CD4-positive, alpha-beta memory T cell (primary cell): ENCODE results near the gene PTPN18. TPM values are rescaled to one million over a fixed set of nuclear protein-coding genes. Genes with fewer than 3 reads are reported as not detected.
"Not testable (repeated sequence)": the region's sequence is repeated elsewhere in the genome, so short reads cannot be mapped to it uniquely, and the experiment has no call there.

ENCODE experiments used
- CTCF ChIA-PET: fragments of 350-600 bp; sonication (Branson Sonifier 250); formaldehyde crosslinking; loops from one replicate; lab custom pipeline; 2021; ENCODE audit warnings: inconsistent platforms; ENCODE audit not compliant: partially characterized antibody; lab: Charles Lee
- POLR2A ChIA-PET: fragments of 350-600 bp; sonication (Branson Sonifier 250); formaldehyde crosslinking; loops from one replicate; lab custom pipeline; 2021; ENCODE audit not compliant: partially characterized antibody; lab: Charles Lee
- DNase-seq, 5 donors: peaks; one replicate each; pipeline versions ENCODE4 v3.0.0 to v3.0.0-alpha.2; 2020 to 2022; ENCODE audit warnings: mixed read lengths in 1 of 5
- H3K27ac ChIP-seq: one replicate; pipeline ENCODE4 v1.7.0; 2013; ENCODE audit warnings: low read depth, low read length
- H3K27me3 ChIP-seq: 2 replicates; pipeline ENCODE4 v1.7.0; 2013; ENCODE audit warnings: mild to moderate bottlenecking, low read length, moderate library complexity; ENCODE audit not compliant: insufficient read depth
- H3K36me3 ChIP-seq: 2 replicates; pipeline ENCODE4 v1.7.0; 2013; ENCODE audit warnings: mild to moderate bottlenecking, low read length, moderate library complexity; ENCODE audit not compliant: insufficient read depth
- H3K4me1 ChIP-seq: 2 replicates; pipeline ENCODE4 v1.7.0; 2013; ENCODE audit warnings: mild to moderate bottlenecking, low read length, moderate library complexity; ENCODE audit not compliant: insufficient read depth
- H3K4me3 ChIP-seq, 2 donors: one replicate each; pipeline ENCODE4 v1.7.0; 2013; ENCODE audit warnings: low read length in 2 of 2, mild to moderate bottlenecking in 1 of 2
- H3K9me3 ChIP-seq, 2 donors: one replicate each; pipeline ENCODE4 v1.7.0; 2013; ENCODE audit warnings: low read length in 2 of 2, control low read depth in 1 of 2; ENCODE audit not compliant: control insufficient read depth in 1 of 2
- H3K27ac Mint-ChIP-seq, 7 donors: one replicate each; pipeline ENCODE4 v1.8.0; 2020 to 2021; ENCODE audit warnings: mixed read lengths in 7 of 7, mild to moderate bottlenecking in 6 of 7, inconsistent platforms in 3 of 7, moderate library complexity in 3 of 7
- H3K27me3 Mint-ChIP-seq, 2 donors: one replicate each; pipeline ENCODE4 v1.8.0; 2020 to 2021; ENCODE audit warnings: mixed read lengths in 2 of 2
- H3K36me3 Mint-ChIP-seq, 2 donors: one replicate each; pipeline ENCODE4 v1.8.0; 2020 to 2021; ENCODE audit warnings: mixed read lengths in 2 of 2, inconsistent platforms in 1 of 2, mild to moderate bottlenecking in 1 of 2
- H3K4me1 Mint-ChIP-seq, 4 donors: one replicate each; pipeline ENCODE4 v1.8.0; 2020 to 2021; ENCODE audit warnings: mixed read lengths in 4 of 4, mild to moderate bottlenecking in 1 of 4
- H3K4me3 Mint-ChIP-seq, 8 donors: one replicate each; pipeline ENCODE4 v1.8.0; 2020 to 2021; ENCODE audit warnings: mixed read lengths in 8 of 8, mild to moderate bottlenecking in 7 of 8, moderate library complexity in 6 of 8, inconsistent platforms in 3 of 8
- H3K9me3 Mint-ChIP-seq, 8 donors: one replicate each; pipeline ENCODE4 v1.8.0; 2020 to 2021; ENCODE audit warnings: mixed read lengths in 8 of 8, mild to moderate bottlenecking in 5 of 8, inconsistent platforms in 3 of 8, moderate library complexity in 1 of 8
- intact Hi-C: fragments of 100-400 bp; cut with micrococcal nuclease; formaldehyde crosslinking; loops from one replicate; pipeline ENCODE4 v1.15.1; 2023
- polyA plus RNA-seq, 2 donors: library from polyadenylated mRNA; unstranded; fragments of 300-500 nt; fragmentation: Illumina TruSeq; gene quantifications; one replicate each; pipeline ENCODE4 v1.2.3, GENCODE V29; 2021
- total RNA-seq, 2 experiments: library from RNA; stranded (reverse); gene quantifications; one replicate each; pipeline ENCODE4 v1.2.3, GENCODE V29; 2021

The PTPN18 gene
- total and polyA plus RNA-seq, 4 experiments from 2014 or later = 30.9 to 67.2 (median 60.5) TPM

GRCh38 chr2:130390460-130391057 lies 34.7 kb downstream of the PTPN18 start:
- H3K4me1 Mint-ChIP-seq = peaks cover 5 to 23% (median 10%) of the 10 kb centered on the region in 4 donors
- peaks cover 2 to 4% of the 10 kb centered on the region in 2 donors for H3K36me3 Mint-ChIP-seq
- no peak overlapping the region for H3K27ac ChIP-seq
- intact Hi-C loops = no loop called here
- H3K27ac Mint-ChIP-seq = peak overlapping the region in 2 of 7 donors; percentile 41 to 92
- peak overlapping the region; percentile 47 to 52 for H3K4me3 ChIP-seq
- CTCF ChIA-PET = interaction anchor here (1.1 to 3.3 kb wide), 2 partner anchors 17 to 74 kb away, joined by 3 to 17 read pairs; no protein-coding TSS in a partner anchor
- H3K27me3 ChIP-seq = no peaks in the 10 kb centered on the region
- H3K4me1 ChIP-seq = peaks cover 8% of the 10 kb centered on the region
- peak overlapping the region; percentile 76 to 98 (median 91) for H3K4me3 Mint-ChIP-seq
- no peaks in the 10 kb centered on the region for H3K9me3 Mint-ChIP-seq
- H3K36me3 ChIP-seq = no peaks in the 10 kb centered on the region
- H3K27me3 Mint-ChIP-seq = peaks cover 2 to 6% of the 10 kb centered on the region in 2 donors
- POLR2A ChIA-PET = interaction anchor here (1.1 to 2.8 kb wide), 3 partner anchors 14 to 48 kb away, joined by 3 to 22 read pairs (median 3); partner anchors contain the start of gene IMP4
- DNase-seq = no peak
- H3K9me3 ChIP-seq = no peaks in the 10 kb centered on the region

- no peaks in the 10 kb centered on the region for H3K9me3 ChIP-seq
- intact Hi-C loops = no loop called here
- peaks cover 2 to 4% of the 10 kb centered on the region in 2 donors for H3K36me3 Mint-ChIP-seq
- peaks cover 5 to 23% (median 9%) of the 10 kb centered on the region in 4 donors for H3K4me1 Mint-ChIP-seq
- H3K27ac Mint-ChIP-seq = peak overlapping the region in 6 of 7 donors; percentile 39 to 94 (median 90)
- peaks cover 2 to 6% of the 10 kb centered on the region in 2 donors for H3K27me3 Mint-ChIP-seq
- H3K9me3 Mint-ChIP-seq = no peaks in the 10 kb centered on the region
- peak overlapping the region; percentile 47 to 52 for H3K4me3 ChIP-seq
- ChIA-PET CTCF (interaction anchor here (3.3 kb wide), 1 partner anchor 18 kb away, joined by 17 read pairs; no protein-coding TSS in a partner anchor), POLR2A (interaction anchor here (1.1 to 2.8 kb wide), 2 partner anchors 16 to 49 kb away, joined by 3 to 22 read pairs; partner anchors contain the start of gene IMP4)
- H3K27ac ChIP-seq = no peak overlapping the region
- peak; percentile 45 to 76 (median 49) for DNase-seq
- peak overlapping the region; percentile 76 to 98 (median 91) for H3K4me3 Mint-ChIP-seq
- peaks cover 8% of the 10 kb centered on the region for H3K4me1 ChIP-seq
- H3K36me3 ChIP-seq = no peaks in the 10 kb centered on the region
- no peaks in the 10 kb centered on the region for H3K27me3 ChIP-seq
Measured at GRCh38 chr2:130391058-130391871, 35.4 kb downstream of the PTPN18 start.

- Histone ChIP-seq H3K4me1 (peaks cover 8% of the 10 kb centered on the region), H3K36me3 (no peaks in the 10 kb centered on the region), H3K9me3 (no peaks in the 10 kb centered on the region), H3K27me3 (no peaks in the 10 kb centered on the region), H3K4me3 (peak overlapping the region in 1 of 2 donors; percentile 52), H3K27ac (no peak overlapping the region)
- H3K4me1 Mint-ChIP-seq = peaks cover 5 to 23% (median 9%) of the 10 kb centered on the region in 4 donors
- ChIA-PET CTCF (no interaction called here), POLR2A (no interaction called here)
- intact Hi-C loops = no loop called here
- H3K27ac Mint-ChIP-seq = peak overlapping the region in 4 of 7 donors; percentile 2 to 42 (median 33)
- no peak for DNase-seq
- peaks cover 2 to 4% of the 10 kb centered on the region in 2 donors for H3K36me3 Mint-ChIP-seq
- no peaks in the 10 kb centered on the region for H3K9me3 Mint-ChIP-seq
- peaks cover 2 to 6% of the 10 kb centered on the region in 2 donors for H3K27me3 Mint-ChIP-seq
- peak overlapping the region; percentile 76 to 98 (median 91) for H3K4me3 Mint-ChIP-seq
Measured at GRCh38 chr2:130391872-130392670, 36.2 kb downstream of the PTPN18 start.

- CTCF ChIA-PET = no interaction called here
- peaks cover 5 to 23% (median 9%) of the 10 kb centered on the region in 4 donors for H3K4me1 Mint-ChIP-seq
- H3K4me1 ChIP-seq = peaks cover 8% of the 10 kb centered on the region
- intact Hi-C loops = no loop called here
- no peak overlapping the region for H3K27ac Mint-ChIP-seq
- H3K27me3 Mint-ChIP-seq = peaks cover 2 to 8% of the 10 kb centered on the region in 2 donors
- no peaks in the 10 kb centered on the region for H3K27me3 ChIP-seq
- H3K36me3 ChIP-seq = no peaks in the 10 kb centered on the region
- no peak overlapping the region for H3K27ac ChIP-seq
- peak overlapping the region in 2 of 8 donors; percentile 29 to 48 for H3K4me3 Mint-ChIP-seq
- no peaks in the 10 kb centered on the region for H3K9me3 ChIP-seq
- H3K36me3 Mint-ChIP-seq = peaks cover 2 to 4% of the 10 kb centered on the region in 2 donors
- POLR2A ChIA-PET = no interaction called here
- H3K9me3 Mint-ChIP-seq = no peaks in the 10 kb centered on the region
- no peak for DNase-seq
- no peak overlapping the region for H3K4me3 ChIP-seq
Measured at GRCh38 chr2:130393318-130393910, 37.6 kb downstream of the PTPN18 start.

- not testable (repeated sequence) for H3K4me3 Mint-ChIP-seq
Measured at GRCh38 chr2:130406280-130406679, 50.4 kb downstream of the PTPN18 start.

GRCh38 chr2:130416693-130417092 lies 60.8 kb downstream of the PTPN18 start:
- H3K27me3 ChIP-seq, H3K36me3 Mint-ChIP-seq, H3K27ac ChIP-seq, H3K9me3 ChIP-seq, POLR2A ChIA-PET, intact Hi-C loops, CTCF ChIA-PET, H3K27me3 Mint-ChIP-seq, DNase-seq, H3K4me3 Mint-ChIP-seq, H3K27ac Mint-ChIP-seq, H3K36me3 ChIP-seq, H3K4me1 ChIP-seq, H3K9me3 Mint-ChIP-seq, H3K4me3 ChIP-seq, H3K4me1 Mint-ChIP-seq: not testable (repeated sequence)

More at GRCh38 chr2:130406280-130406679, 50.4 kb downstream of the PTPN18 start:
- H3K4me3 ChIP-seq, H3K4me1 Mint-ChIP-seq, H3K27ac Mint-ChIP-seq, H3K9me3 ChIP-seq, H3K4me1 ChIP-seq, H3K36me3 Mint-ChIP-seq, DNase-seq, CTCF ChIA-PET, H3K9me3 Mint-ChIP-seq, H3K27ac ChIP-seq, H3K27me3 ChIP-seq, H3K27me3 Mint-ChIP-seq, intact Hi-C loops, POLR2A ChIA-PET, H3K36me3 ChIP-seq: not testable (repeated sequence)
